ENCODE results near the gene TRAPPC2L. TPM values are rescaled to one million over a fixed set of nuclear protein-coding genes. Genes with fewer than 3 reads are reported as not detected.

TRAPPC2L gene
- total RNA-seq, 1 experiment from 2014 or later, result 94.1 TPM

- H3K4me2 ChIP-seq (ENCODE audit: low read length), result no peak overlapping the region
- H3K4me1 ChIP-seq (ENCODE audit: control insufficient read depth in 1 of 2, insufficient read depth in 2 of 2, low read length in 2 of 2), result no peaks in the 10 kb centered on the region
- no peaks in the 10 kb centered on the region for H3K9me3 ChIP-seq (ENCODE audit: control insufficient read depth in 1 of 2, insufficient read depth in 1 of 2, low read depth in 1 of 2, low read length in 2 of 2)
- no peaks in the 10 kb centered on the region for H4K20me1 ChIP-seq (ENCODE audit: insufficient read depth)
- H3K36me3 ChIP-seq (ENCODE audit: control insufficient read depth in 1 of 2, insufficient read depth in 2 of 2, low read length in 2 of 2), result no peaks in the 10 kb centered on the region
- no peaks in the 10 kb centered on the region for H3K27me3 ChIP-seq (ENCODE audit: insufficient read depth, low read length)
- POLR2A ChIA-PET, result no interaction called here
- CTCF ChIA-PET, result no interaction called here
- no peaks in the 10 kb centered on the region for H3K79me2 ChIP-seq (ENCODE audit: insufficient read depth, low read length)
- H3K27ac ChIP-seq (ENCODE audit: low read depth, low read length), result no peak overlapping the region
- no peak for DNase-seq (ENCODE audit: low read depth, low spot score)
- RAD21 ChIA-PET (ENCODE audit: low non-redundant PET in 1 of 2, low total read pairs in 2 of 2, uncharacterized antibody in 2 of 2, unreplicated experiment in 2 of 2), result no interaction called here
- H3K4me3 ChIP-seq (replicated peaks in 1 of 2; ENCODE audit: low read depth in 1 of 2, low read length in 2 of 2), result no peak overlapping the region
- no peak overlapping the region for H2AFZ ChIP-seq (ENCODE audit: low read depth, low read length, poor library complexity, severe bottlenecking)
- intact Hi-C loops (cut with micrococcal nuclease), result no loop called here
- TF ChIP-seq, protein P1, sequence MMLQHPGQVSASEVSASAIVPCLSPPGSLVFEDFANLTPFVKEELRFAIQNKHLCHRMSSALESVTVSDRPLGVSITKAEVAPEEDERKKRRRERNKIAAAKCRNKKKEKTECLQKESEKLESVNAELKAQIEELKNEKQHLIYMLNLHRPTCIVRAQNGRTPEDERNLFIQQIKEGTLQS (IDR thresholded peaks at IDR 0.05), result no peak
- TF ChIP-seq FOSL1 (IDR thresholded peaks at IDR 0.05; ENCODE audit: low read depth) (no peak), EGR1 (IDR thresholded peaks at IDR 0.05; ENCODE audit: low read depth) (no peak), YY1 (IDR thresholded peaks at IDR 0.05; ENCODE audit: extremely low read depth, insufficient replicate concordance, low read depth, low read length) (no peak), REST (IDR thresholded peaks at IDR 0.05; ENCODE audit: low read depth) (no peak), POLR2A (IDR thresholded peaks at IDR 0.05; ENCODE audit: borderline replicate concordance, extremely low read depth, insufficient read depth, insufficient read length) (no peak), RAD21 (IDR thresholded peaks at IDR 0.05; ENCODE audit: low read depth) (no peak), ZNF274 (IDR thresholded peaks at IDR 0.05; ENCODE audit: low read depth, low read length) (no peak), CBX3 (IDR thresholded peaks at IDR 0.05; ENCODE audit: low read depth) (no peak), ZFX (IDR thresholded peaks at IDR 0.05) (no peak), SIN3A (IDR thresholded peaks at IDR 0.05; ENCODE audit: low read depth) (no peak), ZBTB33 (IDR thresholded peaks at IDR 0.05; ENCODE audit: extremely low read depth, insufficient replicate concordance, low read length) (no peak), SP1 (IDR thresholded peaks at IDR 0.05; ENCODE audit: low read depth) (no peak), EZH2phosphoT487 (IDR thresholded peaks at IDR 0.05; ENCODE audit: borderline replicate concordance) (no peak), JUND (IDR thresholded peaks at IDR 0.05) (no peak), ELF1 (IDR thresholded peaks at IDR 0.05; ENCODE audit: borderline replicate concordance, low read depth) (no peak), CEBPB (IDR thresholded peaks at IDR 0.05; ENCODE audit: low read depth) (no peak), POLR2AphosphoS5 (IDR thresholded peaks at IDR 0.05; ENCODE audit: low read depth, low read length) (no peak), SRF (IDR thresholded peaks at IDR 0.05; ENCODE audit: low read depth) (no peak), MAX (IDR thresholded peaks at IDR 0.05) (no peak)
- ATAC-seq, result no peak
- H3K9me2 ChIP-seq (ENCODE audit: insufficient read depth), result no peaks in the 10 kb centered on the region
- no peak overlapping the region for H3K9ac ChIP-seq (ENCODE audit: low read length)
- BruUV-seq (replicated peaks), result no TSS peak
Observed at GRCh38 chr16:88872650-88873331, 15.9 kb downstream of the TRAPPC2L start.

All from HCT116 (cell line).